H9 (cell line): ENCODE measurements around the gene SLC34A3. TPM values are rescaled to one million over a fixed set of nuclear protein-coding genes. Genes with fewer than 3 reads are reported as not detected.
A peak's percentile ranks its signal among the peaks of the same experiment; 100 is the strongest.

Experiments
- DNase-seq: peaks from one replicate; pipeline ENCODE4 v3.0.0-alpha.2; 2017
- H2AFZ ChIP-seq: one replicate; pipeline ENCODE4 v1.6.1; 2013; ENCODE audit warnings: mild to moderate bottlenecking, low read length, control low read depth, moderate library complexity
- H2AK5ac ChIP-seq: 2 replicates; pipeline ENCODE4 v1.6.1; 2013; ENCODE audit warnings: low read length, control low read depth, mixed read lengths; ENCODE audit not compliant: insufficient read length
- H2BK120ac ChIP-seq: one replicate; pipeline ENCODE4 v1.6.1; 2013; ENCODE audit warnings: low read depth, mild to moderate bottlenecking, low read length, control low read depth, inconsistent platforms; ENCODE audit not compliant: poor library complexity, severe bottlenecking
- H2BK12ac ChIP-seq: 2 replicates; pipeline ENCODE4 v1.6.1; 2013; ENCODE audit warnings: low read length, control low read depth, mixed read lengths, low read depth; ENCODE audit not compliant: insufficient read length
- H2BK15ac ChIP-seq: 2 replicates; pipeline ENCODE4 v1.6.1; 2013; ENCODE audit warnings: low read depth, low read length, control low read depth
- H2BK20ac ChIP-seq: one replicate; pipeline ENCODE4 v1.6.1; 2013; ENCODE audit warnings: low read depth, mild to moderate bottlenecking, low read length, control low read depth, inconsistent platforms; ENCODE audit not compliant: poor library complexity, severe bottlenecking
- H2BK5ac ChIP-seq: 2 replicates; pipeline ENCODE4 v1.6.1; 2013; ENCODE audit warnings: low read length, control low read depth, mixed read lengths; ENCODE audit not compliant: insufficient read length
- H3K14ac ChIP-seq: 2 replicates; pipeline ENCODE4 v1.6.1; 2013; ENCODE audit warnings: low read length, control low read depth; ENCODE audit not compliant: insufficient read depth
- H3K18ac ChIP-seq: 2 replicates; pipeline ENCODE4 v1.6.1; 2013; ENCODE audit warnings: low read depth, mild to moderate bottlenecking, mixed read lengths, low read length, control low read depth; ENCODE audit not compliant: insufficient read length
- H3K23ac ChIP-seq: 2 replicates; pipeline ENCODE4 v1.6.1; 2013; ENCODE audit warnings: low read length, control low read depth, mixed read lengths, low read depth; ENCODE audit not compliant: insufficient read length
- H3K23me2 ChIP-seq: 2 replicates; pipeline ENCODE4 v1.6.1; 2013; ENCODE audit warnings: low read depth, mild to moderate bottlenecking, mixed read lengths, low read length, control low read depth; ENCODE audit not compliant: insufficient read length, poor library complexity, severe bottlenecking
- H3K27ac ChIP-seq: 2 replicates; pipeline ENCODE4 v1.5.1; 2013; ENCODE audit warnings: low read length, control low read depth, mixed read lengths, low read depth; ENCODE audit not compliant: insufficient read length
- H3K27me3 ChIP-seq: 2 replicates; pipeline ENCODE4 v1.6.1; 2013; ENCODE audit warnings: low read length, control low read depth, inconsistent platforms; ENCODE audit not compliant: insufficient read depth
- H3K4ac ChIP-seq: 2 replicates; pipeline ENCODE4 v1.6.1; 2013; ENCODE audit warnings: low read depth, mild to moderate bottlenecking, control low read depth, inconsistent platforms, low read length, moderate library complexity
- H3K4me1 ChIP-seq: 2 replicates; pipeline ENCODE4 v1.6.1; 2013; ENCODE audit warnings: low read length, control low read depth, inconsistent platforms; ENCODE audit not compliant: insufficient read depth
- H3K4me2 ChIP-seq: 2 replicates; pipeline ENCODE4 v1.6.1; 2013; ENCODE audit warnings: low read length, control low read depth, mixed read lengths; ENCODE audit not compliant: insufficient read length, insufficient read depth
- H3K56ac ChIP-seq: 2 replicates; pipeline ENCODE4 v1.6.1; 2013; ENCODE audit warnings: low read depth, mild to moderate bottlenecking, mixed read lengths, low read length, control low read depth; ENCODE audit not compliant: insufficient read length
- H3K79me1 ChIP-seq: 2 replicates; pipeline ENCODE4 v1.6.1; 2013; ENCODE audit warnings: low read depth, mild to moderate bottlenecking, moderate library complexity, low read length, control low read depth, inconsistent platforms; ENCODE audit not compliant: insufficient read depth, poor library complexity, severe bottlenecking
- H3K79me2 ChIP-seq: 2 replicates; pipeline ENCODE4 v1.6.1; 2013; ENCODE audit warnings: low read length, control low read depth, inconsistent platforms; ENCODE audit not compliant: insufficient read depth
- H3K9ac ChIP-seq: 2 replicates; pipeline ENCODE4 v1.6.1; 2013; ENCODE audit warnings: low read length, control low read depth, mixed read lengths; ENCODE audit not compliant: insufficient read length; ENCODE audit errors: extremely low read depth
- H3K9me3 ChIP-seq: one replicate; pipeline ENCODE4 v1.6.1; 2013; ENCODE audit warnings: low read depth, low read length, inconsistent platforms; ENCODE audit not compliant: control insufficient read depth
- H3T11ph ChIP-seq: one replicate; pipeline ENCODE4 v1.6.1; 2013; ENCODE audit warnings: mild to moderate bottlenecking, low read length, control low read depth, inconsistent platforms
- H4K20me1 ChIP-seq: one replicate; pipeline ENCODE4 v1.6.1; 2013; ENCODE audit not compliant: control insufficient read depth, insufficient read length, insufficient read depth
- H4K5ac ChIP-seq: 2 replicates; pipeline ENCODE4 v1.6.1; 2013; ENCODE audit warnings: low read depth, mild to moderate bottlenecking, mixed read lengths, low read length, control low read depth; ENCODE audit not compliant: insufficient read length
- H4K8ac ChIP-seq: replicated peaks from 2 replicates; pipeline ENCODE4 v1.6.1; 2013; ENCODE audit warnings: low read length, control low read depth, mixed read lengths, low read depth; ENCODE audit not compliant: insufficient read length
- H4K91ac ChIP-seq: 2 replicates; pipeline ENCODE4 v1.6.1; 2013; ENCODE audit warnings: low read depth, mild to moderate bottlenecking, moderate library complexity, mixed read lengths, low read length, control low read depth; ENCODE audit not compliant: insufficient read length
- H3K27ac Mint-ChIP-seq, 3 experiments: 2 replicates in 2 of 3; 3 replicates in 1 of 3; pipeline ENCODE4 v1.8.0; 2020 to 2021; ENCODE audit warnings: mixed read lengths in 3 of 3, mild to moderate bottlenecking in 1 of 3, moderate library complexity in 1 of 3
- H3K27me3 Mint-ChIP-seq: 2 replicates; pipeline ENCODE4 v1.8.0; 2021; ENCODE audit warnings: low read depth, mild to moderate bottlenecking, moderate library complexity, mixed read lengths
- H3K36me3 Mint-ChIP-seq, 3 experiments: 2 replicates in 2 of 3; 3 replicates in 1 of 3; pipeline ENCODE4 v1.8.0; 2020 to 2021; ENCODE audit warnings: low read depth in 3 of 3, mixed read lengths in 3 of 3; ENCODE audit not compliant: insufficient read depth in 1 of 3
- H3K4me1 Mint-ChIP-seq, 2 experiments: 2 replicates each; pipeline ENCODE4 v1.8.0; 2020; ENCODE audit warnings: mixed read lengths in 2 of 2
- H3K4me3 Mint-ChIP-seq, 2 experiments: 2 replicates in 1 of 2; 3 replicates in 1 of 2; pipeline ENCODE4 v1.8.0; 2020 to 2021; ENCODE audit warnings: mild to moderate bottlenecking in 2 of 2, mixed read lengths in 2 of 2, moderate library complexity in 1 of 2
- H3K9me3 Mint-ChIP-seq, 2 experiments: 2 replicates in 1 of 2; 3 replicates in 1 of 2; pipeline ENCODE4 v1.8.0; 2020; ENCODE audit warnings: mild to moderate bottlenecking in 2 of 2, mixed read lengths in 2 of 2, moderate library complexity in 1 of 2
- CTCF ChIP-seq: fragments of 200-600 bp; sonication (generic); conservative IDR thresholded peaks from 3 replicates; pipeline ENCODE4 v1.8.0; 2021; ENCODE audit warnings: antibody characterized with exemption, mild to moderate bottlenecking
- WGBS: extraction: QIAGEN DNeasy Blood & Tissue Kit; methylation state at CpG from one replicate; pipeline ENCODE4 v1.1.7; 2013; ENCODE audit warnings: missing lambda C conversion rate, low lambda C conversion rate, mixed read lengths; ENCODE audit not compliant: insufficient read length; ENCODE audit errors: extremely low coverage; 5-methylcytosine and 5-hydroxymethylcytosine counted together
- total RNA-seq: library from RNA; stranded (reverse); gene quantifications from 2 replicates; pipeline ENCODE4 v1.2.1, GENCODE V29; 2021

The SLC34A3 gene
- total RNA-seq, 1 experiment from 2014 or later: not detected

DNA sequence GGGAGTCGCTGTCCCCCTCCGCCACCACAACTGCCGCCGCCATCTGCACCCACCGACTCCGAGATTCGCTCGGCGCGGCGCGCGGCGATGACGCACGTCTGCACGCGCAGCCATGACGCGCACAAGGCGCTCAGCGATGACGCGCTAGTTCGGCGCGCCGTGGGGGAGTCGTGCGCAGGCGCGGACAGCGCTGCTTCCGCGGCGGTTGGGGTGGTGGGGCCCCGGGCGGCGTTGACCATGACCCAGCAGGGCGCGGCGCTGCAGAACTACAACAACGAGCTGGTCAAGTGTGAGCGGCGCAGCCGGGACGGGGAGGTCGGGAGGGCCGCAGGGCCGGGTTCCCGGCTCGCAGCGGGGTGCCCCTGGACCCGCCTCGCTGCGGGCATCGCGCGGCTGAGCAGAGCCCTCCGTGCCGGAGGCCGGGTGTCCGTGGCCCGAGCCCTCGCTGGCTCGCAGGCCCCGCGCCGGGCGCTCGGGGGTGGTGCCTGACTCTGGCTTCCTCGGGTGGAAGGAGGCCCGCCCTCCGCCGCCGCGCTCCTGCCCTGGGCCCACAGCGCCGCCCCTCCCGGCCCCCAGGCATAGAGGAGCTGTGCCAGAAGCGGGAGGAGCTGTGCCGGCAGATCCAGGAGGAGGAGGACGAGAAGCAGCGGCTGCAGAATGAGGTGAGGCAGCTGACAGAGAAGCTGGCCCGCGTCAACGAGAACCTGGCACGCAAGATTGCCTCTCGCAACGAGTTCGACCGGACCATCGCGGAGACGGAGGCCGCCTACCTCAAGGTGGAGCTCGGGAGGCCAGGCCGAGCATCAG, 42.0 kb upstream of the SLC34A3 start, which contains the start of the genes ANAPC2 and SSNA1:
ANAPC2 (minus strand) TSS at position 71 of the 807 bp plus-strand sequence; CDS start at position 43, 28 bp downstream.
SSNA1 (plus strand) TSS at position 187 of the 807 bp plus-strand sequence; CDS start at position 238, 51 bp downstream.
- Mint-ChIP-seq H3K9me3 (no peaks in the 10 kb centered on the region), H3K4me3 (peak within 1 kb of the TSS; percentile 94 to 97), H3K4me1 (peaks cover 17 to 22% of the 10 kb centered on the region in 2 experiments), H3K36me3 (peaks cover 7 to 50% (median 37%) of the 10 kb centered on the region in 3 experiments; a peak in 6 of 7 replicates), H3K27ac (peak within 1 kb of the TSS; percentile 47 to 97 (median 96); a peak in 6 of 7 replicates), H3K27me3 (no peaks in the 10 kb centered on the region)
- Histone ChIP-seq H3K79me2 (peaks cover 10% of the 10 kb centered on the region; the same call in 1 of the 2 replicates), H4K91ac (no peak within 1 kb of the TSS), H2BK15ac (no peak within 1 kb of the TSS; the same call in 1 of the 2 replicates), H2BK12ac (no peak within 1 kb of the TSS), H3K27me3 (no peaks in the 10 kb centered on the region), H3K79me1 (peaks cover 6% of the 10 kb centered on the region), H4K5ac (no peak within 1 kb of the TSS), H2AK5ac (no peak within 1 kb of the TSS), H3K4ac (no peak within 1 kb of the TSS), H3K4me1 (peaks cover 5% of the 10 kb centered on the region; the same call in 1 of the 2 replicates), H3K23ac (no peak within 1 kb of the TSS), H2BK120ac (no peak within 1 kb of the TSS), H3K18ac (peak within 1 kb of the TSS; percentile 37), H3K27ac (no peak within 1 kb of the TSS), H3K14ac (no peak within 1 kb of the TSS; the same call in 1 of the 2 replicates), H2BK20ac (no peak within 1 kb of the TSS), H3K9ac (peak within 1 kb of the TSS; percentile 41), H3K56ac (no peak within 1 kb of the TSS), H3K23me2 (peaks cover 13% of the 10 kb centered on the region), H4K8ac (no peak within 1 kb of the TSS), H3K4me2 (peak within 1 kb of the TSS; percentile 82), H2AFZ (no peak within 1 kb of the TSS), H2BK5ac (no peak within 1 kb of the TSS), H4K20me1 (peaks cover under 1% of the 10 kb centered on the region), H3K9me3 (no peaks in the 10 kb centered on the region), H3T11ph (no peak within 1 kb of the TSS)
- DNase-seq: peak; percentile 91
- no CpG with 5 or more reads among the region's 98 CpGs for WGBS
- TF ChIP-seq CTCF: peak; percentile 48
